NB4 (cell line): ENCODE data around the gene CYP2A6.
"Not testable (repeated sequence)": the region's sequence is repeated elsewhere in the genome, so short reads cannot be mapped to it uniquely, and the experiment has no call there.

Source experiments
- CTCF ChIP-seq: IDR thresholded peaks from one replicate; pipeline ENCODE4 v1.5.1; 2012; ENCODE audit warnings: low read depth, low read length
- MYC ChIP-seq: IDR thresholded peaks from 2 replicates; pipeline ENCODE4 v1.6.1; 2011; ENCODE audit warnings: low read depth, low read length
- POLR2A ChIP-seq: IDR thresholded peaks from 2 replicates; pipeline ENCODE4 v1.6.1; 2011; ENCODE audit warnings: mild to moderate bottlenecking; ENCODE audit not compliant: insufficient read length; ENCODE audit errors: extremely low read depth
- TF ChIP-seq, protein P1 (sequence below): IDR thresholded peaks from 2 replicates; pipeline ENCODE4 v1.6.1; 2011; ENCODE audit warnings: low read depth, low read length

DNA sequence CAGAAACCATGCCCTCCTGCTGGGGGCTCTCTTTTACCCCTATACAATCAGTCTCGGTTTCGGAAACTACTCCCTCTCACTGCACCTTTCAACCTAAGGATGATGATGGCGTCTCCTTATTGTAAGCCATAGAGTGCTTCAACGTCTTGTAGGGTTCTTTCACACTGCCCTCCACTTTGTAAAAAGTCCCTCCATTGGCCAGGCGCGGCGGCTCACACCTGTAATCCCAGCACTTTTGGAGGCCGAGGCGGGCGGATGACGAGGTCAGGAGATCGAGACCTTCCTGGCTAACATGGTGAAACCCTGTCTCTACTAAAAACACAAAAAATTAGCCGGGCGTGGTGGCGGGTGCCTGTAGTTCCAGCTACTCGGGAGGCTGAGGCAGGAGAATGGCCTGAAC, 19.5 kb downstream of the CYP2A6 start:
- TF ChIP-seq, protein P1, sequence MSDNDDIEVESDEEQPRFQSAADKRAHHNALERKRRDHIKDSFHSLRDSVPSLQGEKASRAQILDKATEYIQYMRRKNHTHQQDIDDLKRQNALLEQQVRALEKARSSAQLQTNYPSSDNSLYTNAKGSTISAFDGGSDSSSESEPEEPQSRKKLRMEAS: not testable (repeated sequence)
- not testable (repeated sequence) for TF ChIP-seq POLR2A, CTCF, MYC
